HG02870 (cell line): Measurements from ENCODE around the gene TFPI2.

ENCODE experiments used
- ATAC-seq: cut with Tn5 transposase; IDR thresholded peaks from one replicate; pipeline ENCODE4 v1.9.1; 2021; ENCODE audit warnings: mild to moderate bottlenecking, moderate library complexity; ENCODE audit not compliant: unreplicated experiment

TFPI2 gene

DNA sequence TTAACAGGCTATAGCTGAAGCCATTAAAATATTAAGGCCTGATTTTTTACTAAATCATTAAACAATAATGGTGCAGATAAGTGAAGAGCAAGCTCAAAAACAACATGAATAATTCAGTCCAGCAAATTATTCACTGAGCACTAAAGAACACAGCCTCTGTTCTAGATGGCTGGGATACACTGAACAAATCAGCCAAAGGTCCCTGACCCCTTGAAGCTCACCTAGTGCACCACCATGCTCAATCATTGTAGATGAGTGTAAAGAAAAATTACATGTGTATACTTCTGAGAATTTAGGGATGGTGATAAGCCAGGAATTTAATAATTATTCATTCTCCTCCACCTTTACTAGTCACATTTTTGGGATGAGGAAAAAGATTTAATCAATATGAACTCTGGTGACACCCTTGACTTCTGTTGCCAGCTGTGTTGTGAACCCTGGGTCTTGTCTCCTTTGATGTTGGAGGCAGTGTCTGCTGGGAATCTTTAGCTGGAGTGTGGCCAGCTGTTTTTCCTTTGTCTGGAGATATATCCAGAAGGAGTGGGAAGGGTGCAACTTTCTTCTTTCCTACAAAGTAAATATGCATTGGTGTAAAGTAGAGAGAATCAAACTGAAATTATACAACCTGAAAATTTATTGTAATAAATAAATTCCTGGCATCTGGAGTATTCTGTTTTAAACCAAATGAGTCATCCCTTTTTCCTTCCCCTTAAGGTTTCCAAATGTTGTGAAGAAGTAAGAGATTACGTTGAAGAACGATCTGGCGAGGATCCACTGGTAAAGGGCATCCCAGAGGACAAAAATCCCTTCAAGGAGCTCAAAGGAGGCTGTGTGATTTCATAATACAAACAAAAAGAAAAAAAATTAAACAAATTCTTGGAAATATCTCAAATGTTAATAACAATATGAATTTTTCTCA, 19.8 kb upstream of the TFPI2 start:
- ATAC-seq = no peak

DNA sequence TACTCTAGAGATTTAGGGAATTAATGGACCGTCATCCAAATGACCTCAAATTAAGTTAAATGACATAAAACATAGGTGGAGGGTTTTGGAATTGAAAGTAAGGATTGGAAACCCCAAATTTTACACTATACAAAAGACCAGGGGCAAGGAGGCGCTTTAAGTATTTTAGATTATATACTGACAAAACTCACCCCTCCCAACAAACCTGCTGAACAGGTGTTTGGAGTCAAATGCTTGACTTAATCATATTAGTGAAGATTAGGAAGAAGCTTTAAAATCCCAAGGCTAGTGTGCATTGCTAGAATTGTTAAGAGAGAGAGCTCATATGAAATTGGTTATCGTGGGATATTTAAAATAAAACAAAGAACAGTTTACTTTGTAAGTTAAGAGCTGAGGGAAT, 15.7 kb upstream of the TFPI2 start, which contains the start of gene GNGT1:
GNGT1 (plus strand) TSS at position 301 of the 400 bp plus-strand sequence. CDS start 180 bp downstream, outside the sequence.
- ATAC-seq = no peak

DNA sequence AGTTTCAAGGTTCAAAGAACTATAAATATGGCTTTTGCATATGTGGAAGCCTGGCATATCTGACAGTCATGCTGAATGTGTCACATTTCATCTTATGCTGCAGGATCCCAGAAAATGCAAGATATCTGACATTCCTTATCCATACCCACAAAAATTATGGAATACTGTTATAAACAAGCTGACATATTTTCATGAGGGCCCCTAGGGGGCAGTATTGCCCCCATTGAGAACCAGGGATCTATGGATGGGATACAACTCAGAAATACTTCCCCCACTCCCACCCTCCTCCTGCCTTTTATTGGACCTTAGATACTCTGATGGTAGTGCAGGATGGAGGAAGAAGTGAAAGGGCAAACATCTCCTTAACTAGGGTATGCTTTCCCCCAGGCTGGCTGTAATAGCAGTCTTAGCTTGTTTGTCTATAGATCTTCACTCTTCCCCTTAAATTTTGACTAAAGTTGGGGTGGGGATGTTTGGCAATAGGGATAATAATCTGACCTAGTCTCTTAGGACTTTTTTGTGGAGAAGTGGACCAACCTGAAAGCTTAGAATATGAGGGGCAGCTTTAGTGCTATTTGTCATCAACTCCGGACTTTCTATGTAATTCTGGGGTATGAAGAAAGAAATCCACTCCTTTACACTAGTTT, 12.3 kb upstream of the TFPI2 start:
- no peak for ATAC-seq

DNA sequence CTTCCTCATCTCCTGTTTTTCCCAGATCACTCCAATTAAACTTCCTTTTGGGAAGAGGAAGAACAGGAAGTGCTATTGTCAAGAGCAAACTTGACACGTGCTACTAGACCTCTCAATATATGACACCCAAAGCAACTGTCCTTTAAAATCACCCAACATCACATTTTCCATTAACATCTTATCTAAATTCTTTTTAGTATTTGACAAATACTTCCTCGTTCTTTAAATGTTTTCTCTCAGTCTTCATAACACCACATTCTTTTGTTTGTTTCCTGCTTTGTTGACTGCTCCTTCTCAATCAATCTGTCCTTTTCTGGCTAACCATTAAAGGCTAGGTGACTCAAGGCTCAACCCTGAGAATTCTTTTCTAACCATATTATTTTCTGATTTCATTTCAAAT, 7.1 kb upstream of the TFPI2 start:
- ATAC-seq = no peak

DNA sequence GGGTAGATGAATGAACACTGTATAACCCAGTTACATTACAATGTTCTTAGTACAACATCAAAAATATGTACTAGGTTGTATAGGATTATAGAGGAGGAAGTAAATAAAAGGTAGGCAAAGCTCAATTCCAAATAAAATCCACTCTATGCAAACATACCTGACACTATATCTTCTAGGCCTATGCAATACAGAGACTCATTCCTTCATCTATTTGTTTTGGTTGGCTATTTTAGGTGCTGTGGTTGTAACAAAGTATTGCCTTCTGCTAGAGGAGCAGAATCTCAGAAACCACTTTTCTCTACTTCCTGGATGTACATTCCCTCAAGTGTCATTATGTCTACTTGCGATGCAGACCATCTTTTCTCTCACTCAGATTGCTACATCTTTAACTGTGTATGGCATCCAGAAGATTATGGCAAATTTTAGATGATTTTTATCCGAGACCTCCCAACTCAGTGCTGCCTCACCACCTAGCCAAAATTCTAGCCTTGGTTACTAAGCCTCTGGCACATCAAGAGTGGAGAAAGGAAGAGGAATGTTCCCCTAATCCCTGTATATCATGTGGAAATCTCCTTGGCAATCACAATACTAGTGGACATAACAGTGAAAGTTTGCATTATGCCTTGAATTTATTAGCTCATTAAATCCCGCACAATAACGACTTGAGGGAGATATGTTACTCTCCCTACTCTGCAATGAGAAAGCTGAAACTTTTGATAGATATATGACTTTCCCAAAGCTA, 5.5 kb upstream of the TFPI2 start:
- ATAC-seq = no peak

DNA sequence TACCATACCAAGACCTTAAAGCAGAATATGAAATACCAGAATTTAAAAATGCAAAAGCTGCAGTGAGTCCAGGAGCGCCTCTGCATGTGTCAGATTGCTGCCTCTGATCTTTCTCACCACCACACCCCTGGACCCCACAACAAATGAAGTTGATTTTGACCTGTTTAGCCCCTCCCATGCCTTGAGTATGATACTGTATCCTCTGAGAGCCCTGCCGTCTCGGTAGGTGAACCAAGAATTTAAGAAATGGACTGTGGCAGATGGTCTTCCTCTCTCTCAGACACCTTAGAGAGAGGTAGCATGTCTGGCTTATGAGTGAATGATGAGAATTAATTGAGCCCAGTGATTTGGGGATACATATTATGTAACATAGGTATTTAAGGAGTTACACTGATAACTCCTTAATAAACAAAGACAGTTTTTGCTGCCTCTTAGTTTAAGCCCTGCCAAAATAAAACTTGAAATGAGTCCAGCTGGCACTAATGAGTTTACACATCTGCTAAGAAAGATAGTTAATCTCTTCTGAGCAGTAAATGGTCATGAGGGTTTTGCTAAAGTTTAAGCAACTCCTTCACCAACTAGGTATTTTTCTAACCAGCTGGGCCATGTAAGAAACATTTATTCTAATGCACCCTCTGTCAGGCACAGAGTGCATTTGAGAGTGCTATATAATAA, 4.5 kb upstream of the TFPI2 start:
- ATAC-seq = no peak

DNA sequence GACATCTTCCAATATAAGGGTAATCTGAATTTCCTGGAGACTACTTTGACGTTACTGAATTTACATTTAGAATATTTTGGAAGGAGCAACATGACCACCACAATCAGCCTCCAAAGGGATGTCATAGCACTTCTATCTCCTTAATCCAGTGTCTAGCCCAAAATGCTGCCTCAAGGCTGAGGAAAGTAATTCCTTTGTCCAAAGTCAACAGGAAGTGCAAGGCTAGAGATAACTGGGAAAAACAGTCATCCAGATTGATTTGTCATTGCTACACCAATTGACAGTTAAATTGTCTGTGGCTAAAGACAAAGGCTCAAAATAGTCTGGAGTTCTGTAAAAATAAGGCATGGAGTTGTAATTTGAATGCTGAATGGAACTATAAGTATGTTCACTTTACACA, 3.9 kb upstream of the TFPI2 start:
- no peak for ATAC-seq

DNA sequence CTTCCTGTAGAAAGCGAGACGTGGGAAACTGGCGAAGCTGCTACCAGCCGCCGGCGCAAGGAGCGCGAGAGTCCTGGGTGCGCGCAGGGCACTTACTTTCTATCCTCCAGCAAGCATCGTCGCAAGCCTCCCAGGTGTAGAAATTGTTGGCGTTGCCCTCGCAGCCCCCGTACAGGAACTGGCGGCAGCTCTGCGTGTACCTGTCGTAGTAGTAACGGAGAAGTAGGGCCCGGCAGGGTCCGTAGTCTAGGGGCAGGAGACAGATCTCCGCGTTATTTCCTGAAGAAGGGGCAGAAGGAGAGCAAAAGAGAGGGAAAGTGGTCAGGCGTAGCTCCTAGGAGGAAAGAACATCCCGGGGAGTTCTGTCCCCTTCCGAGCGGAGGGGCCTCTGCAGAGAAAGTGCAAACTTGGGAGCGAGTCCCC, 501 bp downstream of the TFPI2 start:
- ATAC-seq = peak; percentile 37

DNA sequence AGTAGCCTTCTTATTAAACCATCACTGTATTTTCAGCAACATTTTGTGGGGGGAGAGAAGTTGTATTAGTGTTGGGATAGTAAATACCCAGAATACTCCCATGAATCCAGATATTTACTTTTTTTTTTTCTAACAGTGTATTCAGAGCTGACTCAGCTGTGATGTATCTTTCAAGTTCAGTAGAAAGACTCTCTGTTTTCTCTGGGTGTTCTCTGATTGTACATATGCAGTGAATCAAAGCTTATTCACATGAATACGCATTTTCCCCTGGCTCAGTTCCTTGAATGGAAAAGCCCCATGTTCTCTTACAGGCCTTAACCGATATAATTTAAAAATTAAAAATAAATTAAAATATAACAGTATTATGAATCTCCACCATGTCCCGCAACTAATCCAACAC, 1.3 kb downstream of the TFPI2 start:
- no peak for ATAC-seq

DNA sequence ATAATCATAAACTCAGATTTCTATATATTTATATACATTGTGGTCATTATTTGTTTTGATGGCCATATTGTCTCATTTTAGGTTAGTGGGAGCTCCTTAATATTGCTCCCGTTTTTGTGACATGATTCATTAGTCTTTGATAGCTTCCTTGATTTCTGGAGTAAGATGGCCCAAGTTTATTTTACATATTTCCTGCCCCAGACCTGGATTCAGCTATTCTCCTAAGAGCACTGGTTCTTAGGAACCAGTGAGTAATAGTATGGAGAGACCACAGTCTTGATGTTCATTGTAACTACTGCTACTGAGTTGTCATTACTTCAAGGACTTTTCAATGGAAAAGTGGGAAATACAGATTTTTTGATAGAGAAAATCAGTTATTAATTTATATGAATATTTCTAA, 6.0 kb downstream of the TFPI2 start:
- ATAC-seq = no peak

DNA sequence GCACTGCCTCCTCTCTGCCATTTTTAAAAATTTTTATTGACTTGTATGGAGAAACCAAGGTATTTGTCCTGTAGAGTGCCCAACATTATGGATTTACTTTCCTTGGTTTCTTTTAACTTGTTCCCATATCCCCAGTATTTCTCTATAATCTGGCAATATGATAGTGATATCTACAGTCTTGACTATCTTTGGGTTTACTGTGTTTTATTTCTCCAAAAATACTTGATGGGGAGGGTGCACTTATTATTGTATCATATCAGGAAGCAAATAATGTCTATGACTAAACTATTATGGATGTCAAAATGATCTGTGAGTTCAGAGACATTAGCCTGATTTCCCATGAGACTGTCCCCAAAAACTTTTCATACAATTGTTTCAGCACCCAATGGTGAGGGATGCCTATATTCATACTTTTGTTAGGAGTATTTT, 6.6 kb downstream of the TFPI2 start:
- no peak for ATAC-seq

DNA sequence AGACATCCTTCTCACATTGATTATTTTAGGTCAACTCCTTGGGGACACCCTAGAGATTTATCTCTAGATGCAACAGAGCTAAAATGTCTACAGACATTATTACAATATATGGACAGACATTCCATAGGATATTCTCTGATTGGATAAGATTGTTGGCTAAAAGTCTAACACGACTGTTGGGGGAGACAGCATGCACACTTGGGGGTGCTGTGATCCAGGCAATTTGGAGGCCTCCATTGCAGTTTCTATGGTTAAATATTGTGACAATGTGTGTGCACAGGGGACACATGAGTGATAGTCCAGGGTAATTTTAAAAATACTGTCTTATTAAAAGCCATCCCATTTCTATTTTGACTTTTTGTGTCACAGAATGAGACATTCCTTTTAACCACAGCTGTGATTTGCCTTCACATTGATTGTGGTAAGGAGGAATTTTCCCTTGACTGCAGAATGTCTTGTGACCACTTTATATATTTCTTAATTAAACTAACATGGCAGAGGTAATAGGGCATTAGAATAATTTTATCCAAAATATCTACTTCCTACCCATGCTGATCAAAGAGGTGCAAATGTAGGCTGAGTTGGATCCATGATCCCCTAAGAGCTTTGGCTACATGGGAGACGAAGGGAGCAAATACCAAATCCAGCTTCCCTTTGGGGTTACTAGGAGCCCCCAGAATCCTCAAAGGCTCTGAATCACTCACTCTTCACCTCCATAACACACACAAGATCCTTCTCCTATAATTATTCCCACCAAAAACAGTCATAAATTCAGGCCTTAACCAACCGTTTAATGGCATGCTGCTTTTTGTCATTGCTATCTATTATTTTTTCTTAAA, 7.3 kb downstream of the TFPI2 start:
- no peak for ATAC-seq

DNA sequence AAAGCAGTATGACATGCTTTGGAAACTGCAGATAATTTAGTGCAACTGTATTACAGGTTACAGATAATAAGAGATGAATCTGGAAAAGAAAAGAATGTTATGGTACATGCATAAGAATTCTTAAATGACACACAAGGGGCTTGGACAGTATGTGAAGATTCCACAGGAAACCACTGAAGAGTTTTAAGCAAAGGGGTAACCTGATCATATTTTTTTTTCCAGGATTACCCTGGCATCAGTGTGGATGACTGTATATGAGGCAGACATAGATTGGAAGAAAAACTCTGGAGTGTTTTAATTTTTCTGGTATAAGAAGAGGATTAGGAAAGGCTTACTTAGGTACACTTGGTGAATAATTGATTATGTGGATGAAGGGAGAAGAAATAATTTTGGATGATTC, 8.1 kb downstream of the TFPI2 start:
- ATAC-seq = no peak

DNA sequence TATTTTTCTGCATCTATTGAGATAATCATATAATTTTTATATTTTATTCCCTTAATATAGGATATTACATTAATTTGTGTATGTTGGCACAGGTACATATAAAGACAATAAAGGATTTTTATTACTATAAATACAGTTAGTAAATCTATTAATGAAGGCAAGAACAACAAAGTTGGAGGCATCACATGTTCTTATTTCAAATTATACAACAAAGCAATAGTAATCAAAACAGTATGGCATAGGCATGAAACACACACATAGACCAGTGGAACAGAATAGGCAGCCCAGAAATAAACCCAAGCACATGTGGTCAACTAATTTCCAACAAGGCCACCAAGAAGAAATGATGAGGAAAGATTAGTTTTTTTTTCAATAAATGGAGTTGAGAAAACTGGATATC, 11.2 kb downstream of the TFPI2 start:
- no peak for ATAC-seq

DNA sequence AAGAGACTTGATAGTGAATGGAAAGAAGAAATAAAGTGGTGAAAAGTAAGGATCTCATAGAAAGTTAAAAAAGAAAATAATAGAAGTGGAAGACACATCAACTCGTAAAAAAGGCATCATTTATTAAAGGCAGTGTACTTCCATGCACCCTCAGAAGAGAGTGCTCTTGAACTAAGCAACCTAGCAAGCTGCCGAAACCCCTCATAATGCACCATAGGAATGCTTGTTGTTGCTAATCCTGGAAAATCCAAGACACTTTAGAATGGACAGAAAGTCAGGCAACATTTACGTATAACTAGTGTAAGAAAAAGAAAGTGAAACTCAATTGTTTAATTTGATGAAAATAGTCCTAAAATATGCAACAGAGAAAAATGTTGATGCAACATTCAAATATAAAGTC, 12.8 kb downstream of the TFPI2 start:
- no peak for ATAC-seq

DNA sequence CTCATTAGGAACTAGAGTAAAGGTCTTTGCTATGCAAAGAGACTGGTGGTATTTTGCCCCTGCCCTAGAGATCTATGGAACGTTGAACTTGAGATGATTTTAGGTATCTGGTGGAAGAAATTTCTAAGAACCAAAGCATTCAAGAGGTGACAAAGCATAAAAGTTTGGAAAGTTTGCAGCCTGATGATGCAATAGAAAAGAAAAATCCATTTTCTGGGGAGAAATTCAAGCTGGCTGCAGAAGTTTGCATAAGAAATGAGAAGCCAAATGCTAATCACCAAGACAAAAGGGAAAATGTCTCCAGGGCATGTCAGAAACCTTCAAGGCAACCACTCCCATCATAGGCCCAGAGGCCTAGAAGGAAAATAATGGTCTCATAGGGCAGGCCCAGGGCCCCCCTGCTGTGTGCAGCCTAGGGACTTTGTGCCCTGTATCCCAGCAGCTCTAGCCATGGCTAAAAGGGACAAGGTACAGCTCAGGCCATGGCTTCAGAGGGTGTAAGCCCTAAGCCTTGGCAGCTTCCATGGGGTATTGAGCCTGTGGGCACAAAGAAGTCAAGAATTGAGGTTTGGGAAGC, 16.5 kb downstream of the TFPI2 start:
- no peak for ATAC-seq

DNA sequence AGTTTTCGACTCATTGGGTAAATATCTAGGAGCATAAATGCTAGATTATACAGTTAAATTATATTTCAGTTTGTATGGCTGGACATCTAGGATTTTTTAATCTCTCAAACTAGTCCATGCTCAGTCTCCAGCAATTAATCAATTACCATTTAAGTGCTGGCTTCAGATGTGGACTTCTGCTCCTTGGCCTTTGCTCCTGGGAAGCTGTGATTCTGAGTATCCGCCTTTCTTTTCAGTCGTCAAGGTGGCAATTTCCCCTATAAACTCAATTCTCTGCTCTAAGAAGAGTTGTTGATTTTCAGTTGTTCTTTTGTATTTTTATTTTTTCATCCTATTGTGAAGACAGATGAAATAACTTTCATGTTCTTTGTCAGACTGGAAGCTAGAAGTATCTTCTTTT, 23.7 kb downstream of the TFPI2 start:
- ATAC-seq = no peak

DNA sequence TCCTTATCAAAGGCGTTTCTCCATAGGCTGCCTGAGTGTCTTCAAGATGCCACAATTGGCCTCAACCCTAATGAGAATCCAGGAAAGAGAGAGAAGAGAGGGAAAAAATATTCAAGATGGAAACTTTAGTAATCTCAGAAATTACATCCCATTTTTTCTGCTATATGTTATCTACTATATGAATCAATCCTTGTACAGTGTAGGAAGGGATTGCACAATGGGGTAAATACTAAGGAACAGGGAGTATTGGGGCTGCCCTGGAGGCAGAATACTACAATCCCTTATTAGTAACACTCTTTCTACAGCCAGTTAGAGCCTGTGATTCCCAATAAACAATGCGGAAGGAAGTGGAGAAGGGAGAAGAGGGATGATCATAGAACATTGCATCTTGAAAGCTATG, 27.9 kb downstream of the TFPI2 start:
- no peak for ATAC-seq

DNA sequence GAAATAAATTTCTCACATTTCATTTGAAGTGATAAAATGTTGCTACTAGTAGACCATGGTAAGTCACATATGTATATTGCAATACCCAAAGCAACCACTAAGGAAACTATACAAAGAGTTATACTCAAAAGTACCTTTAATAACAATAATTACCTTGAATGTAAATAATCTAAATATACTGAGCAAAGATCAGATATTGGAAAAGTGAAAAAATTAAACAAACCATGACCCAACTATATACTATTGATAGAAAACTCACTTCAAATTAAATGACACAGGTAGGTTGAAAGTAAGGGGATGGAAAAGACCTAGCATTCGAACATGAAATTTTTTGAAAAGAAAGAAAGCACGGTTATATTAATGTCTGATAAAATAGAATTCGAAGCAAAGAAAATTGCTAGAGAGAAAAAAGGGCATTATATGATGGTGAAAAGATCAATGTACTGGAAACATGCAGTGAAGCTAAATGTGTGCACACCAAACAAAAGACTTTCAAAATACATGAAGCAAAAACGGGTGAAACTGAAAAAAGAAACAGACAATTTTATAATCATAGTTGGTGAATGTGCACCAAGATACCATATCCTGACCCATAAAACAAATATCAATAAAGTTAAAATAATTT, 29.1 kb downstream of the TFPI2 start:
- no peak for ATAC-seq
